NCI-H82 (cell line): ENCODE data around the gene PRR16.

Source experiments
- DNase-seq: peaks from one replicate; lab custom pipeline; 2025; lab: John Stamatoyannopoulos, UW

PRR16 gene

DNA sequence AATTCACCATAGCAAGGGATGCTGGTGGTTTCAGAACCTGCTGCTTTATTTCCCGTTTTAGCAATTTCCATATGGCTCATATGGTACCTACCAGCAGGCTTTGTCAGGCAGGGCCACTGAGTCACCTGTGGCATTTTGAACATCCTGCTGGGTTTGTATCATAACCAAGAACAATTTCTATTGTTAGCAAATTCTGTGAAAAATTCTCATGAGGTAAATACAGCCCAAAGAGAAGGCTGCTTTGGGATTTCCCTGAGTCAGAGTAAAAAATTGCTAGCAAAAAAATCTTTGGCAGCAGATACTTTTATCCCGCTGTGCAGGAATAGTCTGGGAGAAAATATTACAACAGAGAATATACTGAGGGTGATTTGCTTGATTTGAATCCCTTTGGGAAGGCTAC, 52.7 kb downstream of the PRR16 start:
- no peak for DNase-seq

DNA sequence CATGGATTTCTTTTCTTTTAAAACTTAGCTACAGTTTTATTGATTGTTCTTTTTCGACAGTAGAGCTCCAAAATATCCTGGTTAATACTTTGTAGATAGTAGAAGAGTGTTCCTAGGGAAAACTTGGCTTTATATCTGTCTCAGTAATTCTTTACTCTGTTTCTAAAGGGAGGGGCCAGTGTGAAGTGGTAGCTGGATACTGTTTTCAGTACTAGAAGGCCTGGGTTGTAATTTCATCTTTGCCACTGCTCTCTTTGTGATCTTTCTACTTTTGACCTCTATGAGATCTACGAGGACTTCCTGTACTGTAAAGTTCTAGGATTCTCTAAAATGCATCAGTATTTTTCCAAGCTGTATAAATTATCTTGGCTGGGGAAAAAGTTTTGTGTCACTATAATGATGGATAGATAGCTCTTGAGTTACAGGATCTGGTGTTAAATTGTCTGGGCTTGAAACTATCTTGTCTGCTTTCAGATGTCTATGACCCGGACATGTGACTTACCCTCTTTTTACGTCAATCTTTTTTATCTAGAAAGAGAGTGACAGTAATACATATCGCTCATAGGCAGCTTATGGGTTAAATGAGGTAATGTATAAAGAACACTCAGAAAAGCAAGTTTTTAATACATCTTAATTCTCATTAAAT, 53.6 kb downstream of the PRR16 start:
- DNase-seq, result no peak

DNA sequence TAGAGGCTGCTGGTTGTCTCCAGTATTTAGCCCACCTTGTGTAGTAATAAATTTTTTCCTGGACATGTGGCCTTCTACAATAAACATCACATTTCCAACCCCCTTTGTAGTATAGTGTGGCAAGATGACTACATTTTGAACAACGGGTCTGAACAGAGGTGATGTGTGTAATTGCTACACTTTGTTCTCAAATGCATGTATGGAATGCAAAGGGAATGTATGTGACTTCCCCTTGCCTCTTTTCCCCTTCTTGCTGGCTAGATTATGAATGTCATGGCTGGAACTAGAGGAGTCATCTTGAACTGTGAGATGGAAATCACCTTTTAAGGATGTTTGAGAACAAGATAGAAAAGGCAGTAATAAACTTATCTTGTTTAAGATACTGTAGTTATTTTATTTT, 54.5 kb downstream of the PRR16 start:
- no peak for DNase-seq

DNA sequence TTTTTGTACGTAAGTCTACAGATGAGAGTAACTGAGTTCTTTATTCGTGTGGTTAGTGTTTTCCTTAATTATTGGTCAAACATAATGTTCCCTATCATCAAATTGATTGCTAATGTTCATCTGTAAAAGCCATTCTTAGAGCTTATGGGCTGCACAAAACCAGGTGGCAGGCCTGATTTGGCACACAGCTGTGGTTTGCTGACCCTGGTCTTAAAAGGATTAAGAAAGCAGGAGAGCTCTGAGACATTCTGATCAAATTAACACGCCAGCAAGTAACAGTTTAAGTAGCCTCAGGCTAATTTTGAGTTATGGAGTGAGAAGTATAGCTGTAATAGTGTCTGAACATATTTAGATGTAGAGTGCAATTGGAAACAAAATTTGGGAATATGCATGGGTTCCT, 63.2 kb downstream of the PRR16 start:
- DNase-seq, result peak; percentile 89

DNA sequence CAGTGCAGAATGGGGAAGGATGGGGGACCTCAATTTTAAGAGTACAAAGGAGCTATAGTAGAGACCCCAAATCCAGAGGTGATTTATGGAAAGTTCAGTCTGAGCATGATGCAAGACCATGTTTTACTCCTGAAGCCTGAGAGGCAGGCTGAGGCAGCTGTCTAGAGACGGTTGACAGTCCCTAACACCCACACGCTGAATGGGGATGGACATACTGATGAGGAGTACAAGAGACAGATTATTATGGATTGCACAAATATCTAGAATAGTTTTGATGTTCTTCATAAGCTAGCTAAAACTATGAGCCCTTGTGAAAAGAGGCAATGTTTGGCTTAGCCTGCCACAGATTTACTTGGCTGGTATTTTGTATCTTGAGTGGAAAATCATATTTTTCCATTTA, 64.5 kb downstream of the PRR16 start:
- DNase-seq, result peak; percentile 1

DNA sequence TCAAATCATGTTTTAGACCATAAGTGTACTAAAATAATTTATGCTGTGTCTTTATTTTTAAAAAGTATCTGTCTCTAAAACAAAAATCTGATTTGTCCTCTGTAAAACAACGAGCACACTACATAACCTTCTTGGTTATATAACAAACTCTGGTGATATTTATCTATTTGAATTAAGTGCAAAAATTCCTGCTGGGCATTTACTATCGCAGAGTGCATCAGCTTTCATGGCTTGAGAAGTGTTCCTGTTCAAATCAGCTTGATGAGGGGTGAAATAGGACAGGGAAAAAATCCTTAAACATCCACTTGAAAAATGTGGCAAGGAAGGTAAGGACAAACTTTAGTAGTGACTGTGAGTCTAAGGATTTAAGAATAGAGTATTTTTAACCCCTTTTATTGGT, 65.3 kb downstream of the PRR16 start:
- DNase-seq, result no peak

DNA sequence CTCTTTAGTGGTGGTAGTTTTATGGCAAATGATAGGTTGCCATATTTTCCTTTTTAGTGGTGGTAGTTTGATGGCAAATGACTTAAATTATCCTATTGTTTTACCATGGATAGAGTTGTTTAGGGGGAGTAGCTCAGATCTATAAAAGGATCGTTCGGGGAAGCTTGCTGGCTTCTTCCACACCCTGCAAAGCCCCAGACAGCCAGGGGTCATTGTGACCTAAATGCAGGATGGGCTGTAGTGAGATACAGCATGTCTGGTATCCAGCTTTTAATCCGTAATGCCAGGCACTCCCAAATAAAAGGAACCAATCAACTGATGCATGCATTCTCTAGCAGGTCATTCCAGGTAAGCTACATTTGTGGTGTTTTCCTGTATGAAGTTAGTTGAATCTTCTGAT, 67.1 kb downstream of the PRR16 start:
- no peak for DNase-seq

DNA sequence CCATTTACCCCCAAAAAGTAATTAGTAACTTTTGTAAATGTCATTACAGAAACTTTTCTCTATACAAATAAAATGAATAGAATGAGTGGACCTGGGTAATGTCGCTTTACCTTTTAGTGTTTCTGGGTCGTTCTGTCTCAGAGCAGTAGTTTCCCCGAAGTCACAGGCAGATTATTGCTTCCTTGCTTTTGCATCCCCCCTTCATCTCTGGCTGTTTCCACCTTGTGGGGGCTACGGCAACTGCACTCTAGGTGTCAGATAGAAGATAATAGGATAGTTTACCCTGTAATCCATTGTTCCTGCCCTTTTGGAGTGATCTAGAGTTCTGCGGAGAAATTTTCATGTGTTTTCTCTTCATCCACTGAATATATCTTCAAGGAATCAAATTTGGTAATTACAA, 68.7 kb downstream of the PRR16 start:
- peak; percentile 77 for DNase-seq

DNA sequence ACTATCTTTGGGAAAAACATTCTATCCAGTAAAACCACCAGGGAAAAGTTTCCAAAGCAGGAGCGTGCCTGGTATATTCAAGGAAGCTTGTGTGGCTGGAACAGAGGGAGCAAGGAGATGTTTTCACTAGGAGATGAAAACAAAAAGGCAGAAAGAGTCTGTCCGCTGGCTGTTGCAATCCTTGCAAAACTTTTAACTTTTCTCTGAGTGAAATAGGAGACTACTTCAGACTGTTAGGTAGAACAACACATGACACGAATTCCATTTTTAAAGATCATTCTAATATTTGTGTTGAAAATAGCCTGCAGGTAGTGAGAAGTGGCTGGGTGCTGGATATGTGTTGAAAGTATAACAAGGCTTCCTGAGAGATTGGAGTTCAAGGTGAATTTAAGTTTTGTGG, 69.5 kb downstream of the PRR16 start:
- no peak for DNase-seq

DNA sequence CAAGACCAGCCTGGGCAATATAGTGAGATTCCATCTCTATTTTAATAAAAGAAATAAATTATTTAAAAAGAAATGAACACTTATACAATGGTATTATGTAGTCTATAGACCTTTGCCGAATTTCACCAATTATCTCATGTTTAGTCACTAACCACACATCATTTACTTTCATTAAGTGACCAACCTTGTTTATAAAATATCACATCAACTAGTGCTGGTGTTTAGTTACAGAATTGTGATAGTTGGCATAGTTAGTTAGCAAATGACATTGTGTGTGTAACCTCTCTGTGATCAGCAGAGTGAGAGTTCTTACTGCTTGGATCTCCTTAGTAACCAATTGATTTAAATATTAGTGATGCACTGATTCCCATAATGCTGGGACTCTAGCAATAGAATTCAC, 71.8 kb downstream of the PRR16 start:
- no peak for DNase-seq

DNA sequence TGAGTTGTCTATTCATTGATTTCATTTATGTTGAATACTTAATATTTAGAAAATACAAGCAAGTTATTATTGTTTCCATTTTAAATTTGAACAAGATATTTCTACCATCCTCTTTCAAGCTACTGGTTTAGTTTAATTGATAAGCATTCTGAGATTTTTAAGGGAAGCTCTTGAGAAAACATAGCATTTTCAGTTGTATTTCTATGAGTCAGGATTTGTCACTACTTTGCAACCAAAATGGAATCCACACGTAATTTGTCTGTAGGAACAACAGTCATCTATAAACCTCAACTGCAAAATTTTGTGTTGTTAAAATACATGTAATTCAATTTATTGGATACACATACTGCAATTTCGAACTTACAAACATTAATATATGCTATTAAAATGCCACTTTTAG, 74.0 kb downstream of the PRR16 start:
- no peak for DNase-seq

DNA sequence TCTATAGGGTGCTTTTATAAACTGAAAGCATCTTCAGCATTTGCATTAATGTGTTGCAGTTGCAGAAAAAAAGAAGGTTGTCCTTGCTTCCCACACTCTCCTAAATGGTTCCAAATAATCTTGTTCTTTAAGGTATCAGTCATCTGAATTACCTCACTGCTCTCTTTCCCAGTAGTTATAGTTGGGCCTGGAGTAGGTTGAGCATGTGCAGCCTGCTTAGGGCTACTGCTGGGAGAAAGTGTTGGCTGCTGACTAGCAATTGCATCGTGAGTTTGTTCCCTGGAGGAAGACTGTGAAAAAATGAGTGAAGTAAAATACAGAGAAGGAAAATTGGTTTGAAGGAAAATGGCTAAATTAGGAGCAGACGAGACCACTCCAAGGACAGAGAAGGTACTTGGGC, 74.5 kb downstream of the PRR16 start:
- no peak for DNase-seq

DNA sequence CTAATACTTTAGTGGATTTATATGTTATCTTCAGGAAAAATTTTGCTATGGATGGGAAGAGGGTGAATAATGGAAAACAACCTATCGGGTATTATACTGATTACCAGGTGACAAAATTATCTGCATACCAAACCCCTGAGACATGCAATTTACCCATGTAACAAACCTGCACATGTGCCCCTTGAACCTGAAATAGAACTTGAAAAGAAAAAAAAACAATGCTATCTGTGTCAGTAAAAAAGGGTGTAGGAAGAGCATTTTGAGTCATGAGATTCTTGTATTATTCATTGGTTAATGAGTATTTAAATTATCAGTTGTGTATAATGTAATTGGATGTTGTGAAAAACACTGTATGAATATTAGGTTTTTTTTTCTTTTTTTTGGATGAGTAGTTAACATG, 75.4 kb downstream of the PRR16 start:
- DNase-seq, result no peak

DNA sequence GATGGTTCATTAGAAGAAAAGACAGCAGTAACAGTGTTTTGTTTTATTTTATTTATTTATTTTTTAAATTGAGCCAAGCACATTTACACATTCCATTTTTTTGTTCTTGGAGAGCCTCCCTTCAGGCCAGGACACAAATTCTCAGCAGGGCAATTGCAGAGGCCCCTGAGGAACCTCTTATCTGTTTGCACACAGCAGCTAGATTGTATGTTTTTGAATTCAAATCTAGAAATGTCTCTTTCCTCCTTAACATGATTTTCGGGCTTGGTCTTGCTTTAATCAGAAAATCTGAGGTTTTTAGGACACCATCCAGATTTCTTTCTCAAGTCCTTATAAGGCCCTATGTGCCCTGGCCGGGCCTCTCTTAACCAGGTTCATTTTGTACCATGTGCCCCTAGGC, 76.0 kb downstream of the PRR16 start:
- no peak for DNase-seq

DNA sequence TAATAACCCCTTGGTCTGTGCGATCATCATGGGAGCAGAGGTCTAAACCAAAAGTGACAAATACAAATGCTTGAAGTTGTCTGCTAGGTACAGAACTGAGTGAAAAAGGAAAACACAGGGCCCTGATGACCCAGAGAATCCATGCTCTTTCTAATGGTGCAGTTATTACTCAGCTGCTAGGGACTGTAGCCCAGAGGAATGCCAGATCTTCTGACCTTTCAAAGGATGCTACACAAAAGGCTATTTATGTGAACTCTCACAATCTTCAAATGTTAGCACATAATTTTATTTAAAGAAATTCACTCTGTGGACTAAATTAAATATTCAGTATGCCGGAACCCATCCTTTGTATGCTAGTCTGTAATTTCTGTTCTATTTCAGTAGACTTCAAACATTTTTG, 79.9 kb downstream of the PRR16 start:
- no peak for DNase-seq

DNA sequence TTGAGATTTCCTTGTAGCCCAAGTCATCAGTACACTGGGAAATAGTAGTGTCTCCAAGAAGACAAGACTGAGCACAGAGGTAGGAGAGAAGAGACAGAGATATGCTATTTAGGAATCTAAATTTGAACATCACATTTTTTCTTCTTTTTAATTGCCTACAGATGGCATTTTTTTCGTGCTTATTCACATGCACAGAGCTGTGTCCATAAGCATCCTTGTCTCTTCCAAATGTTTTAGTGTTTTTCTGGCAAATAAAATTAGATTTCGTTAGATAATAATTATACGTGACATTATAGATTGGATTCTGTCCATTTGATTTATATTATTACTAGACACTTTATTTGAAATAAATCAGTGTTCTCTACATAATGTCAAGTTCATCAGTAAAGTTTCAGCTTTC, 80.9 kb downstream of the PRR16 start:
- no peak for DNase-seq

DNA sequence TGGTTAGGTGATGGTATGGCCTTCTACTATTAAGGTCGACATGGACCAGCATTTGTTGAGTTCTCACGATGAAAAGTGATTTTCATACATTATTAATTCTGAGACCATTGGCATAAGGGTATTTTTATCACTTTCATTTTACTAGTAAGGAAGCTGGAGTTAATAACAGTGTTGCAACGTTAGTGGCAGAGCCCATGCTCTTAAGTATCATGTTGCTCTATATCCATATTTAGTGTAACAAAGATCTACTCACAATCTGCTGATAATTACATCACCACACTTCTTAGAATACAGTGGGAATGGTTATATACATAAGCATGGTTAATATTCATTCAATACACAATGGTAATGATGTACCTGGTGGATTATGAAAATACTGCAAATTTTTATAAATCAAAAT, 81.9 kb downstream of the PRR16 start:
- DNase-seq, result no peak

DNA sequence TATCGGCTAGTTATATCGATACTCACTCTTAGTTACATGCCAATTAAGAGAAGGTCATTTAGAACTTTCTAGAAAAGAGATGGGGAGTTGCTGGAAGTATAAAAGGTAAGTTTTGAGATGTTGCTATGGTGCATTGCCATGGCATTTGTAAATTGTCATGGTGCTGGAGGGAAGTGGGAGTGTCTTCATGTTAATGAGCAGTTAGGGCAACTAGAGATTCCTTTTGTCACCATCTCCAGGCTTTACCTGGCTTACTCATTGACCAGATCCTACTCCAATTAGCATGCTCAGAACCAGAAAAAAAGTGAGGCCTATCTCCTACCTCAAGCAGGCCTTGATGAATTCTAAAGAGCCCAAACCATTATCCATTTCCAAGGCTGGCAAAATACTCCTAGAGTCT, 82.8 kb downstream of the PRR16 start:
- no peak for DNase-seq

DNA sequence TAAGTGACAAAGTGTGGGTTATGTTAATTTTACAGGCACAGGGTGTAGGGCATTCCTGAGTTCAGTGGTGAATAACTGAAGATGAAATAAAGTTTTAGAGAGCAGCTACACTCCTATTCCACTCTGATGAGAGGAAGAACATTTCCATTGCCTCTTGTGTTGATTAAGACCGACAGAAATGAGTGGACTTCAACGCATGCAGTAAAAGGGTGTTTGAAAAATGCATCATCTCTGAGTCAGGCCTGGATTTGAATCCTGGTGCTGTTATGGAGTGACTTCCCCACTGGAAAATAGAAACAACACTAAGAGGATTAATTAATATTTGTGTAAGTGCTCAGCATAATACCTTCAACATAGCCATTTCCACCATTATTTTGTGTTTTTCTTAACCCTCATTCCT, 86.3 kb downstream of the PRR16 start:
- no peak for DNase-seq

DNA sequence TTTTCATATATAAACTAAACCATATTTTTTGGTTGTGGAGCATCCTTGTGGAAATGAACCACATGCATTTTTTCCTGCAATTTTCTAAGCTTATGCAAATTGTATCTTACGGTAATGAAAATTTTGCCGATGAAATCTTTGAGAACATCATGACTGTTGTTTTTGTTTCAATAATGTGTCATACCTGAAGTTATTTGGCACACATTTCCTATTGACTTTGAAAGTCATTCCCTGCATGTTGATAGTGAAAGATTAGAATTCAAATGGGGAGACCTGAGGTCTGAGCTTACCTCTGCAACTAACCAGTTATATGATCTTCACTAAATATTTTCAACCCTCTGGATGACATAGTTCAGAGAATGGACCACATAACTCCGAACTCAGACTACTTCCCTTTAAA, 88.5 kb downstream of the PRR16 start:
- no peak for DNase-seq

DNA sequence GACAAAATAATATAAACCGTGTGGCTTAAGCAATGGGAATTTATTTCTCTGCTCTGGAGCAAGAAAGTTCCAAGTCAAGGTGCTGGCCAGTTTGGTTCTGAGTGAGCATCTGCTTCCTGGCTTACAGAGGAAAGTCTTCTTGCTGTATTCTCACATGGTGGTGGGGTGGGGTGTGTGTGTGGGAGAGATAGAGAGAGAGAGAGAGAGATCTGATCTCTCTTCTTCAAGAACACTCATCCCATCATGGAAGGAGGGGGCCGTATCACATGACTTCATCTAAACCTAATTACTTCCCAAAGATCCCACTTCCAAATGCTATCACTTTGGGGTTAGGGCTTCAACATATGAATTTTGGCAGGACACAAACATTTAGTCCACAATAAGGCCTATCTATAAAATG, 91.2 kb downstream of the PRR16 start:
- no peak for DNase-seq

DNA sequence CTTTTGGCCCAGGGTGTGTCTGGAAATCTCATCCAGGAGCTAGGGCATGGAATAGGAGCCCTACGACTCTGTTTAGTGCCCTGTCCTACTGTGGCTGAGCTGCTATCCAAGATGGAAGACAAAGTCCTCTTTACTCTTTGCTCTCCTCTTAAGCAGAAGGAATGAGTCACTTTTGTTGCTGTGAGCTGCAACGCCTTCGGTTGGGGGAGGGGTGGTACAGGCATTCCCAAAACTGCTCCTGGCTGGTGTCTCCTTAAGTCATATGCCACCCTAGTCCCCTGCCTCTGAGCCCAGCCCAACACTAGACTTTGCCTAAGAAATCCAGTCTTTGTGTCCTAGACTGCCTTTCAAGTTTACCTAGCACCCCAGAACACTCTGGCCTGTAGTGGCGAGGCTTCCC, 99.9 kb downstream of the PRR16 start:
- no peak for DNase-seq

DNA sequence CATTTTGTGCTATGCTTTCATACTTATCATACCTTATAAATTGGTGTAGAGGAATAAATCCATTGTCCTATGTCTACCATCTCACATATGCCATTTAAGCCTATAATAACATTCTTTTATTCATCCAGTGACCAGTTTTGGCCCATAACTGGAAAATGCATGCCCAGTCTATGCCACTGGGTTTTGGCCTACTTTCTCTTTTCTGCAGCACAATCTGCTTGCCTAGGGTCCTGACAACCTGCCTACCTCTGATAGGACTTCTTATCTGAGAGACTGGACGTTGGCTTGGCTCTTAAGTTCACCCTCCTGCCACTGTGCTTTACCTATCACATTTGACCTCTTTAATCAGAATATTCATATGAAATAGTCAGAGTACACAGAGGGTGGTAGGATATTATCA, 103.0 kb downstream of the PRR16 start:
- no peak for DNase-seq

DNA sequence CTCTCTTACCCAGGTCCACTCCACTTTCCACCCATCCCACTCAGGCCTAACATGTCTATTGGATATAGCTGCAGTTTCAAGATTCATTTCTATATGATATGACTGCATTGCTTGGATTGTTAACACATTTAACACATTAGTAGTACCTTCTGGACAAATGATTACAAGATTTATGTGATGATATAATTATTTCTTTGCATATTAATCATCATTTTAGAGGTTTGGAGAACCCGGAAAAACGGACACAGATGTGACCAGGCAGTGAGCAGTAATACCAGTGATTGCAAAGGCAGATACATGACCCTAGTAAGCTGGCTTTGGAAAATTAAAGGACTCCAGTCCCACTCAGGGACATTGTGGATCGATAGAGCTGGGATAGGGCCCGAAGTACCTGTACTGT, 103.8 kb downstream of the PRR16 start:
- DNase-seq, result no peak

DNA sequence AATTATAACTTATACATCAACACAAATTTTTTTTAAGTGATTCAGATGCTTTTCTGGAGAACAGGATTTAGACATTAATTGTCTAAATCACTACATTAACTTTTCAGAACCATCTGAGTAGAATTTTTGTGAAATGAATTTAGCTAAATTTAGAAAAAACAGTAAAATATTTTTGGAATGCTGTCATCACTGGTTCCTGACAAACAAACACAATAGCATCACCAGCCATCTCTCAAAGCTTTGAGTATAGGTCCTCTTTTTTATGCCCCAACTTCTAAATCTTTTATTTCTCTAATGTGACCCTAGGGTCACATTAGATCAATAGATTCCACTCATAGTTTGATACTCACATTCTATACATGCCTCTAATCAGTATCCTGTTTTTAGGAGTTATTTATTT, 104.6 kb downstream of the PRR16 start:
- no peak for DNase-seq
